Measurements from ENCODE around the gene LYG2. TPM values are rescaled to one million over a fixed set of nuclear protein-coding genes. Genes with fewer than 3 reads are reported as not detected.

Gene LYG2
- total and polyA plus RNA-seq, 8 donors, result 0.92 TPM; not detected in 7

DNA sequence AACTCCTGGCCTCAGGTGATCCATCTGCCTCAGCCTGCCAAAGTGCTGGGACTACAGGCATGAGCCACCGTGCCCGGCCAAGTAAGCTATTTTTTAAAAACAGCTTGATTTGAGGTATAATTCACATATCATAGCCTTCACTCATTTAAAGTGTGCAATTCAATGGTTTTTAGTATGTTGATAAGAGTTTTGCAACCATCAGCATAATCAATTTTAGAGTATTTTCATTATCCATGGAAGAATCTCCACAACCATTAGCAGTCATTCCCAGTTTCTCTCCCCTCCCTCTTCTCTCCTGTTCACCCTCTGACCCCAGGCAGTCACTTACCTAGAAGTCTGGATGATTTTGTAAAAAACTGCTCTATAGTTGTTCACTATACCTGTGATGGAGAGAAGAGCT, 4.7 kb upstream of the LYG2 start:
- Histone ChIP-seq H3K27me3 (no peaks in the 10 kb centered on the region), H3K36me3 (peaks cover 0 to 13% (median 2%) of the 10 kb centered on the region in 4 donors), H3K4me3 (no peak overlapping the region), H3K9me3 (no peaks in the 10 kb centered on the region), H3K4me1 (no peaks in the 10 kb centered on the region), H3K27ac (no peak overlapping the region)
- no peak for DNase-seq
- 92 to 100% (median 96%) methylated on average over 2 of the region's 2 CpGs for WGBS, 5 donors
- no peak for TF ChIP-seq POLR2AphosphoS5 (IDR thresholded peaks at IDR 0.05)
- TF ChIP-seq, protein P1, sequence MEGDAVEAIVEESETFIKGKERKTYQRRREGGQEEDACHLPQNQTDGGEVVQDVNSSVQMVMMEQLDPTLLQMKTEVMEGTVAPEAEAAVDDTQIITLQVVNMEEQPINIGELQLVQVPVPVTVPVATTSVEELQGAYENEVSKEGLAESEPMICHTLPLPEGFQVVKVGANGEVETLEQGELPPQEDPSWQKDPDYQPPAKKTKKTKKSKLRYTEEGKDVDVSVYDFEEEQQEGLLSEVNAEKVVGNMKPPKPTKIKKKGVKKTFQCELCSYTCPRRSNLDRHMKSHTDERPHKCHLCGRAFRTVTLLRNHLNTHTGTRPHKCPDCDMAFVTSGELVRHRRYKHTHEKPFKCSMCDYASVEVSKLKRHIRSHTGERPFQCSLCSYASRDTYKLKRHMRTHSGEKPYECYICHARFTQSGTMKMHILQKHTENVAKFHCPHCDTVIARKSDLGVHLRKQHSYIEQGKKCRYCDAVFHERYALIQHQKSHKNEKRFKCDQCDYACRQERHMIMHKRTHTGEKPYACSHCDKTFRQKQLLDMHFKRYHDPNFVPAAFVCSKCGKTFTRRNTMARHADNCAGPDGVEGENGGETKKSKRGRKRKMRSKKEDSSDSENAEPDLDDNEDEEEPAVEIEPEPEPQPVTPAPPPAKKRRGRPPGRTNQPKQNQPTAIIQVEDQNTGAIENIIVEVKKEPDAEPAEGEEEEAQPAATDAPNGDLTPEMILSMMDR (IDR thresholded peaks at IDR 0.05), result no peak
- TF ChIP-seq EP300 (IDR thresholded peaks at IDR 0.05), result no peak
- no peak for TF ChIP-seq POLR2A (IDR thresholded peaks at IDR 0.05)
- intact Hi-C loops (cut with DNase I; ENCODE audit: low total_unique reads), result no loop called here

DNA sequence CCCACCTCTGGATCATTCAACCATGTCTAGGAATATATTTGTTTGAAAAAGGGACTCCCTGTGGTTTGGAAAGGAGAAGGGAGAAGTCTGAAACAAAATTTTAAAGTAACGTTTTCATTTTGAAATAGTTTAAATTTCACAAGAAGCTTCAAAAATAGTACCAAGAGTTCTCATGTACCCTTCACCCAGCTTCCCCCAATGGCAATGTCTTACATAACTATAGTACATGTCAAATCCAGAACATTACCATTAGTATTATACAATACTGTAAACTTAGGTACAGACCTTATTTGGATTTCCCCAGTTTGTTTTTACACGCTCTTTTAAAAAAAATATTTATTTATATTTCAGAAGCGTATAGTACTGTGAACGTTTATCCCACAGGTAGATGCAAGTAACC, 4.0 kb upstream of the LYG2 start:
- 82 to 94% (median 91%) methylated on average over 4 of the region's 4 CpGs for WGBS, 5 donors
- H3K36me3 ChIP-seq, result peaks cover 0 to 13% (median 2%) of the 10 kb centered on the region in 4 donors
- DNase-seq, result no peak
- no peaks in the 10 kb centered on the region for H3K27me3 ChIP-seq
- no peak for TF ChIP-seq POLR2A (IDR thresholded peaks at IDR 0.05)
- TF ChIP-seq, protein P1 (IDR thresholded peaks at IDR 0.05), result no peak
- TF ChIP-seq EP300 (IDR thresholded peaks at IDR 0.05), result no peak
- TF ChIP-seq POLR2AphosphoS5 (IDR thresholded peaks at IDR 0.05), result no peak
- no peak overlapping the region for H3K27ac ChIP-seq
- no peaks in the 10 kb centered on the region for H3K4me1 ChIP-seq
- intact Hi-C loops (cut with DNase I; ENCODE audit: low total_unique reads), result no loop called here
- no peaks in the 10 kb centered on the region for H3K9me3 ChIP-seq
- no peak overlapping the region for H3K4me3 ChIP-seq

DNA sequence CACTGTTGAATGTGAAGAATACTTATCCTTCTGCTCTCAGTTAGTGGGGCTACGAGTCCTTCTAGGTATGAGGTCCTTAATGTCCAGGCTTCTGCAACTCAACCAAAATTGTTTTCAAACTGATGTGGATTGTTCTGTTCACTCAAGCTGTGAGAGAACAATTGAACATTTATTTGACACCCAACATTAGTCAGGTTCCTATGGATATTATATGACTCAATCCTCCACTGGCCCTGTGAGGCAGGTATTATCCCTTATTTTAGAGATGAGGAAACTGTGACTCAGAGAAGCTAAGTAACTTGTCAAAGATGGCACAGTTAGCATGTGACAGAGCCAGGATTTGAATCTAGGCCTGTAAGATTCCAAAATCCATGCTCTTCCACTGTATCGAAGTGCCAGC, 1.2 kb upstream of the LYG2 start:
- Histone ChIP-seq H3K9me3 (no peaks in the 10 kb centered on the region), H3K4me3 (no peak overlapping the region), H3K4me1 (no peaks in the 10 kb centered on the region), H3K27ac (no peak overlapping the region), H3K36me3 (no peaks in the 10 kb centered on the region), H3K27me3 (no peaks in the 10 kb centered on the region)
- no peak for TF ChIP-seq POLR2AphosphoS5 (IDR thresholded peaks at IDR 0.05)
- TF ChIP-seq POLR2A (IDR thresholded peaks at IDR 0.05), result no peak
- TF ChIP-seq EP300 (IDR thresholded peaks at IDR 0.05), result no peak
- TF ChIP-seq, protein P1 (IDR thresholded peaks at IDR 0.05), result no peak
- 92 to 97% (median 94%) methylated on average over 2 of the region's 2 CpGs for WGBS, 5 donors
- intact Hi-C loops (cut with DNase I; ENCODE audit: low total_unique reads), result no loop called here
- no peak for DNase-seq

DNA sequence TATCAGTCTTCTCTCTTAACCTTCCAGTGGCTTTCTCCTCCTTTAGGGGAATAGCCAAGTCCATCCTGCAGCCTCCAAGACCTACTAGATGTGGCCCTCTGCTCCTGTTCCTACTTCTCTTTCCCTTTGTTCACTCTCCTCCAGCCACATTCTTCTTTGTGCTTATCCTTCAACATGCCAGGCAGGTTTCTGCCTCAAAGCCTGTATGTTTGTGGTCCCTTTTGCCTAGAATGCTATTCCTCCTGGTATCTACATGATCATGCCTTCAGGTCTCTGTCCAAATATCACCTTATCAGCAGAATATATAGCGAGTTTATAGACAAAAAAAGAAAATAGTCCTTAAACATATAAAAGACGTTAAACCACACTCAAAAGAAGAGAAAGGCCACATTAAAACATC, 5.5 kb downstream of the LYG2 start:
- H3K36me3 ChIP-seq, result no peaks in the 10 kb centered on the region
- H3K27me3 ChIP-seq, result no peaks in the 10 kb centered on the region
- intact Hi-C loops (cut with DNase I; ENCODE audit: low total_unique reads), result no loop called here
- WGBS, 5 donors, result 55 to 85% (median 64%) methylated on average over 2 of the region's 2 CpGs
- H3K27ac ChIP-seq, result no peak overlapping the region
- no peaks in the 10 kb centered on the region for H3K9me3 ChIP-seq
- TF ChIP-seq POLR2AphosphoS5 (IDR thresholded peaks at IDR 0.05) (no peak), EP300 (IDR thresholded peaks at IDR 0.05) (no peak), POLR2A (IDR thresholded peaks at IDR 0.05) (no peak)
- TF ChIP-seq, protein P1 (IDR thresholded peaks at IDR 0.05), result no peak
- DNase-seq, result no peak
- H3K4me3 ChIP-seq, result no peak overlapping the region
- peaks cover 0 to 13% (median 3%) of the 10 kb centered on the region in 4 donors for H3K4me1 ChIP-seq

Measured in stomach (tissue), 9 donors.